OCI-LY1 (cell line): Measurements from ENCODE around the gene IKBKG.
"Not testable (repeated sequence)": the region's sequence is repeated elsewhere in the genome, so short reads cannot be mapped to it uniquely, and the experiment has no call there.

Experiments used
- H2AFZ ChIP-seq: fragments of 200-600 bp; sonication (generic), shearing (Covaris generic); 2 replicates; pipeline ENCODE4 v1.6.0; 2014; ENCODE audit warnings: antibody characterized with exemption, mild to moderate bottlenecking, low read length
- H3F3A ChIP-seq: fragments of 200-600 bp; sonication (generic), shearing (Covaris generic); 2 replicates; pipeline ENCODE4 v1.6.0; 2014; ENCODE audit warnings: mild to moderate bottlenecking, antibody characterized with exemption, low read length, moderate library complexity; ENCODE audit not compliant: insufficient read depth
- H3K27ac ChIP-seq: fragments of 200-600 bp; sonication (generic); 2 replicates; pipeline ENCODE4 v1.5.1; 2014; ENCODE audit warnings: low read length, mixed run types, mild to moderate bottlenecking, low read depth; ENCODE audit not compliant: poor library complexity, severe bottlenecking
- H3K27me3 ChIP-seq: fragments of 200-600 bp; sonication (generic); 2 replicates; pipeline ENCODE4 v1.6.0; 2014; ENCODE audit warnings: antibody characterized with exemption, mild to moderate bottlenecking, low read length, moderate library complexity; ENCODE audit not compliant: insufficient read depth
- H3K36me3 ChIP-seq: fragments of 200-600 bp; sonication (generic); 2 replicates; pipeline ENCODE4 v1.6.1; 2014; ENCODE audit warnings: mild to moderate bottlenecking, antibody characterized with exemption, low read length, moderate library complexity, mixed read lengths; ENCODE audit not compliant: insufficient read depth
- H3K4me1 ChIP-seq: fragments of 200-600 bp; sonication (generic); 2 replicates; pipeline ENCODE4 v1.5.1; 2014; ENCODE audit warnings: mild to moderate bottlenecking, low read length, moderate library complexity; ENCODE audit not compliant: insufficient read depth, severe bottlenecking
- H3K4me2 ChIP-seq: fragments of 200-600 bp; sonication (generic), shearing (Covaris generic); 2 replicates; pipeline ENCODE4 v1.6.1; 2014; ENCODE audit warnings: low read length
- H3K4me3 ChIP-seq: fragments of 200-600 bp; sonication (generic); 2 replicates; pipeline ENCODE4 v1.5.1; 2014; ENCODE audit warnings: low read length, low read depth, mild to moderate bottlenecking, mixed read lengths; ENCODE audit not compliant: poor library complexity, severe bottlenecking
- H3K79me2 ChIP-seq: fragments of 200-600 bp; shearing (Covaris generic); 2 replicates; pipeline ENCODE4 v1.6.1; 2016; ENCODE audit warnings: mixed run types, low read length, mixed read lengths; ENCODE audit not compliant: insufficient read depth
- H3K9ac ChIP-seq: fragments of 200-600 bp; sonication (generic), shearing (Covaris generic); 2 replicates; pipeline ENCODE4 v1.6.1; 2014; ENCODE audit warnings: mild to moderate bottlenecking, low read length, mixed read lengths
- H3K9me2 ChIP-seq: fragments of 200-600 bp; sonication (generic), shearing (Covaris generic); 2 replicates; pipeline ENCODE4 v1.6.1; 2014; ENCODE audit warnings: low read depth, mild to moderate bottlenecking, low read length, mixed read lengths
- H3K9me3 ChIP-seq: fragments of 200-600 bp; shearing (Covaris generic); 2 replicates; pipeline ENCODE4 v1.6.1; 2014; ENCODE audit warnings: low read length, mixed read lengths
- H4K20me1 ChIP-seq: fragments of 200-600 bp; sonication (generic), shearing (Covaris generic); 2 replicates; pipeline ENCODE4 v1.6.0; 2016; ENCODE audit warnings: mild to moderate bottlenecking, low read length; ENCODE audit not compliant: insufficient read depth
- EZH2 ChIP-seq: fragments of 200-600 bp; sonication (generic), shearing (Covaris generic); IDR thresholded peaks from 2 replicates; pipeline ENCODE4 v1.8.0; 2017; ENCODE audit warnings: borderline replicate concordance, mixed run types, mild to moderate bottlenecking, antibody characterized with exemption, low read length, moderate library complexity, mixed read lengths
- TF ChIP-seq, protein P1 (sequence below): fragments of 200-600 bp; sonication (generic), shearing (Covaris generic); IDR thresholded peaks from 2 replicates; pipeline ENCODE4 v1.5.1; 2017; ENCODE audit warnings: mild to moderate bottlenecking, antibody characterized with exemption, low read length, moderate library complexity, mixed read lengths

IKBKG gene

DNA sequence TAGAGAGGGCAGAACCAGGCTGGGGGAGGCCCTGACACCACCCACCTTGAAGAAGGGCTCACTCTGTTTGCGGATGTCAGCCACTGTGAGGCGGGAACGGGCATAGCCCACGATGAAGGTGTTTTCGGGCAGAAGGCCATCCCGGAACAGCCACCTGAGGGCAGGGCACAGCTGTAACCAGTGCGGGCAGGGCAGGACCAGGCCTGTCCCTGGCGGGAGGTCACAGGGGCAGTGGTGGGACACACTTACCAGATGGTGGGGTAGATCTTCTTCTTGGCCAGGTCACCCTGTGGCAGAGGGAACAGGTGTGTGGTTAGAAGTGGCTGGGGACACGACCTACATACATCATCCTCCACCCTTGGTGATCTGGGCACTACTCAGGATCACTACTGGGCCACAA, 11.5 kb upstream of the IKBKG start:
- Histone ChIP-seq H3K4me3 (no peak overlapping the region), H3K27me3 (no peaks in the 10 kb centered on the region), H4K20me1 (no peaks in the 10 kb centered on the region), H3K36me3 (peaks cover 29% of the 10 kb centered on the region), H3K4me1 (peaks cover 4% of the 10 kb centered on the region), H2AFZ (no peak overlapping the region), H3K9me2 (no peaks in the 10 kb centered on the region), H3K27ac (no peak overlapping the region), H3K79me2 (no peaks in the 10 kb centered on the region), H3K9ac (no peak overlapping the region), H3K4me2 (no peak overlapping the region), H3F3A (no peaks in the 10 kb centered on the region), H3K9me3 (no peaks in the 10 kb centered on the region)
- no peak for TF ChIP-seq EZH2
- TF ChIP-seq, protein P1, sequence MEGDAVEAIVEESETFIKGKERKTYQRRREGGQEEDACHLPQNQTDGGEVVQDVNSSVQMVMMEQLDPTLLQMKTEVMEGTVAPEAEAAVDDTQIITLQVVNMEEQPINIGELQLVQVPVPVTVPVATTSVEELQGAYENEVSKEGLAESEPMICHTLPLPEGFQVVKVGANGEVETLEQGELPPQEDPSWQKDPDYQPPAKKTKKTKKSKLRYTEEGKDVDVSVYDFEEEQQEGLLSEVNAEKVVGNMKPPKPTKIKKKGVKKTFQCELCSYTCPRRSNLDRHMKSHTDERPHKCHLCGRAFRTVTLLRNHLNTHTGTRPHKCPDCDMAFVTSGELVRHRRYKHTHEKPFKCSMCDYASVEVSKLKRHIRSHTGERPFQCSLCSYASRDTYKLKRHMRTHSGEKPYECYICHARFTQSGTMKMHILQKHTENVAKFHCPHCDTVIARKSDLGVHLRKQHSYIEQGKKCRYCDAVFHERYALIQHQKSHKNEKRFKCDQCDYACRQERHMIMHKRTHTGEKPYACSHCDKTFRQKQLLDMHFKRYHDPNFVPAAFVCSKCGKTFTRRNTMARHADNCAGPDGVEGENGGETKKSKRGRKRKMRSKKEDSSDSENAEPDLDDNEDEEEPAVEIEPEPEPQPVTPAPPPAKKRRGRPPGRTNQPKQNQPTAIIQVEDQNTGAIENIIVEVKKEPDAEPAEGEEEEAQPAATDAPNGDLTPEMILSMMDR = no peak

DNA sequence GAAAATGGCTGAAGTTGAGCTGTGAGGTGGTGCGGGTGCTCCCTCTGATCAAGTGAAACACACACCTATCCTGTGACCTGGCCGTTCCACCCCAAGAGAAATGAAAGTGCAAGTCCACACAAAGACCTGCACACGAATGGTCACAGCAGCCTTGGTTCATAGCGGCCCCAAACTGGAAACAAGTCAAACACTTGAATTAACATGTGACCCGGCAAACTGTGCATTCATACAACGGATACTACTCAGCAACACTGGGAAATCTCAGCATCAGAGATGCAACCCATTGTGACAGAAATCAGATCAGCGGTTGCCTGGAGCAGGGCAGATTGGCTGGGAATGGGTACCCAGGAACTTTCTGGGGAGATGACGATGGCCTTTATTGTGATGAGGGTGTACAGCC, 8.3 kb upstream of the IKBKG start:
- no peak overlapping the region for H3K9ac ChIP-seq
- H3K27me3 ChIP-seq = no peaks in the 10 kb centered on the region

DNA sequence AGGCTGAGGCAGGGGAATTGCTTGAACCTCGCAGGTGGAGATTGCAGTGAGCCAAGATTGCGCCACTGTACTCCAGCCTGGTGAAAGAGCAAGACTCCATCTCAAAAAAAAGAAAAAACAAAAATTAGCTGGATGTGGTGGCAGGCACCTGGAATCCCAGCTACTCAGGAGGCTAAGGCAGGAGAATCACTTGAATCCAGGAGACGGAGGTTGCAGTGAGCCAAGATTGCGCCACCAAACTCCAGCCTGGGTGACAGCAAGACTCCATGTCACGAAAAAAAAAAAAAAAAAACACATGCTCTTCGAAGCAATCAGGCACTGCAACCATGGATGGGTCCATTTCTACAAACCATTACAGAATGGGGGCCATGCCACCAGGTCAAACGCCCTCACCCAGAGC, 7.1 kb upstream of the IKBKG start:
- H3K36me3 ChIP-seq = peaks cover 12% of the 10 kb centered on the region; the same call in 1 of the 2 replicates
- not testable (repeated sequence) for H3K9me2 ChIP-seq, H3K4me1 ChIP-seq, H3K9ac ChIP-seq, H3K4me3 ChIP-seq, H2AFZ ChIP-seq, H3K79me2 ChIP-seq, H3K4me2 ChIP-seq, H3F3A ChIP-seq, H3K27me3 ChIP-seq, H4K20me1 ChIP-seq, H3K9me3 ChIP-seq, H3K27ac ChIP-seq

More for the DNA sequence above, 8.3 kb upstream of the IKBKG start:
- Histone ChIP-seq H3F3A (no peaks in the 10 kb centered on the region), H3K9me2 (no peaks in the 10 kb centered on the region), H3K4me1 (peaks cover 8% of the 10 kb centered on the region), H2AFZ (no peak overlapping the region), H3K36me3 (peaks cover 13% of the 10 kb centered on the region; the same call in 1 of the 2 replicates), H3K27ac (no peak overlapping the region), H3K4me2 (no peak overlapping the region), H3K4me3 (no peak overlapping the region), H4K20me1 (no peaks in the 10 kb centered on the region), H3K79me2 (no peaks in the 10 kb centered on the region), H3K9me3 (no peaks in the 10 kb centered on the region)
- TF ChIP-seq, protein P1 = no peak
- no peak for TF ChIP-seq EZH2

DNA sequence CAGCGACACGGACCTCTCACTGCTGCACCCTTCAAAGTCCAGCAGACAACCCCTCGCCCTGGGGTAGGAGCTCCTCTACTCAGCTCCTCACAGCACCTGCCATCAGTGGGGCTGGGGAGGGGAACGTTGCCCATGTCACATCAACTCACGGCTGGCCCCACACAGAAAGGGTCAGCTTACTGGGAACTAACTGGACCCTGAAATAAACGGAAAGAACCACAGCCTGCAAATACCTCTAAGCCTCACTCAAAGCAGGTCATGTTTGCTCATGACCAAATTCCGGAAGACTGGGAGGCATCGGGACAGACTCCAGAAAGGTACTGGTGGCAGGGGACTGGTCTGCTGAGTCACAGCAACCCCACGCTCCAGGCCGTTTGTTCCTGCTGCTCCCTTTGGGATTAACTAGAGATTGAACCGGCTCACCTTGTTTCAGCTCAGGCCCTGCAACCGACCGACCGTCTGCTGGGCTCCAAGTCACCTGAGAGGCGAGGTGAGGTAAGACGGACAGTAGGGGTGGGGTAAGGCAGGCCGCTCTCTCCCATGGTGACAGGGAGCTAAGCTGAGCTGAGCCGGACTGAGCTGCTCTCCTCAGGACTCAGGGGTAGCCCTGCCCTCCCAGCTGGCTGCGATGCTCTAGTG, 6.4 kb upstream of the IKBKG start:
- TF ChIP-seq, protein P1 = no peak
- TF ChIP-seq EZH2 = no peak
- peaks cover 7% of the 10 kb centered on the region for H3K4me1 ChIP-seq
- H3F3A ChIP-seq = no peaks in the 10 kb centered on the region
- no peaks in the 10 kb centered on the region for H3K9me2 ChIP-seq
- H3K27ac ChIP-seq = no peak overlapping the region
- no peak overlapping the region for H3K4me3 ChIP-seq
- peaks cover 10% of the 10 kb centered on the region; the same call in 1 of the 2 replicates for H3K36me3 ChIP-seq
- no peaks in the 10 kb centered on the region for H3K9me3 ChIP-seq
- no peak overlapping the region for H2AFZ ChIP-seq
- H3K4me2 ChIP-seq = no peak overlapping the region
- H3K27me3 ChIP-seq = no peaks in the 10 kb centered on the region
- H4K20me1 ChIP-seq = no peaks in the 10 kb centered on the region
- no peak overlapping the region for H3K9ac ChIP-seq
- no peaks in the 10 kb centered on the region for H3K79me2 ChIP-seq
